ENCODE measurements around the gene OVOL1. TPM values are rescaled to one million over a fixed set of nuclear protein-coding genes. Genes with fewer than 3 reads are reported as not detected.

OVOL1 gene
- total RNA-seq, 1 experiment from 2014 or later = 12.7 TPM

DNA sequence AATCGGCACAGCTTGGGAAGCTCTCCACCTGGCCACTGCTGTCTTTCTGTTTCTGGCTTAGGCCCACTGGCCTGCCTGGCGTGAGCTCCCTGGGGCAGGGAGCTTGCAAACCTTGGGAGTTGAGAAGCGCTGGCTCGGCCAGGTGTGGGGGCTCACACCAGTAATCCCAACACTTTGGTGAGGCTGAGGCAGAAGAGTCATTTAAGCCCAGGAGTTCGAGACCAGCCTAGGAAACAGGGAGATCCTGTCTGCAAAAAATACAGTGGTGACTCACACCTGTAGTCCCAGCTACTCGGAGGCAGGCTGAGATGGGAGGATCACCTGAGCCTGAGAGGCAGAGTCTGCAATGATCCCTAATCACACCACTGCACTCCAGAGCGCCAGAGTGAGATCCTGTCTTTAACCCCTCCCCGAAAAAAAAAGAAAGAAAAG is 10.1 kb upstream of the OVOL1 start:
- TF ChIP-seq, protein P1, sequence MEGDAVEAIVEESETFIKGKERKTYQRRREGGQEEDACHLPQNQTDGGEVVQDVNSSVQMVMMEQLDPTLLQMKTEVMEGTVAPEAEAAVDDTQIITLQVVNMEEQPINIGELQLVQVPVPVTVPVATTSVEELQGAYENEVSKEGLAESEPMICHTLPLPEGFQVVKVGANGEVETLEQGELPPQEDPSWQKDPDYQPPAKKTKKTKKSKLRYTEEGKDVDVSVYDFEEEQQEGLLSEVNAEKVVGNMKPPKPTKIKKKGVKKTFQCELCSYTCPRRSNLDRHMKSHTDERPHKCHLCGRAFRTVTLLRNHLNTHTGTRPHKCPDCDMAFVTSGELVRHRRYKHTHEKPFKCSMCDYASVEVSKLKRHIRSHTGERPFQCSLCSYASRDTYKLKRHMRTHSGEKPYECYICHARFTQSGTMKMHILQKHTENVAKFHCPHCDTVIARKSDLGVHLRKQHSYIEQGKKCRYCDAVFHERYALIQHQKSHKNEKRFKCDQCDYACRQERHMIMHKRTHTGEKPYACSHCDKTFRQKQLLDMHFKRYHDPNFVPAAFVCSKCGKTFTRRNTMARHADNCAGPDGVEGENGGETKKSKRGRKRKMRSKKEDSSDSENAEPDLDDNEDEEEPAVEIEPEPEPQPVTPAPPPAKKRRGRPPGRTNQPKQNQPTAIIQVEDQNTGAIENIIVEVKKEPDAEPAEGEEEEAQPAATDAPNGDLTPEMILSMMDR (IDR thresholded peaks at IDR 0.05; ENCODE audit: unreplicated experiment) = no peak
- H3K27ac Mint-ChIP-seq (ENCODE audit: unreplicated experiment) = no peak overlapping the region
- intact Hi-C loops (cut with micrococcal nuclease; ENCODE audit: unreplicated experiment) = no loop called here
- no peaks in the 10 kb centered on the region for H3K27me3 Mint-ChIP-seq (ENCODE audit: unreplicated experiment)
- no peaks in the 10 kb centered on the region for H3K9me3 Mint-ChIP-seq (ENCODE audit: low read depth, unreplicated experiment)
- BruUV-seq (replicated peaks) = no TSS peak
- no peaks in the 10 kb centered on the region for H3K4me1 Mint-ChIP-seq (ENCODE audit: low read depth, unreplicated experiment)
- H3K4me3 Mint-ChIP-seq (ENCODE audit: low read depth, unreplicated experiment) = no peak overlapping the region
- CTCF ChIA-PET = interaction anchor here (0.6 to 1.5 kb wide), 2 partner anchors 64 to 111 kb away, joined by 3 to 4 read pairs; partner anchors contain the start of gene KAT5
- no peak for DNase-seq
- H3K36me3 Mint-ChIP-seq (ENCODE audit: insufficient read depth, unreplicated experiment) = peaks cover 11% of the 10 kb centered on the region

DNA sequence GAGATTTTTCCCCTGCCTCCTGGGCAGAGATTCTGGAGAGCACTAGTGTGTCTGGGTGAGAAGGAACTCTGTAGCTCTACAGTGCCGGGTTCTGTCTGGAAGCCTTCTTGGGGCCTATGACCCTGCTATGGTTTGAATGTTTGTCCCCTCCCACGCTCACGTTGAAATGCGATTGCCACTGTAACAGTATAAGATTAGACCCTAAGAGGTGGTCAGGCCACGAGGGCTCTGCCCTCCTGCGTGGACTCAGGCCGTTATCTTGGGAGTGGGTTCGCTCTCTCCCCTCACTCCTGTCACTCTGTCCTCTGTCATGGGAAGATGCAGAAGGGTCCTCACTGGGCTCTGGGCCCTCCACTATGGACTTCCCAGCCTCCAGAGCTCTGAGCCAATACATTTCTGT is 9.6 kb upstream of the OVOL1 start:
- H3K4me3 Mint-ChIP-seq (ENCODE audit: low read depth, unreplicated experiment) = no peak overlapping the region
- H3K27ac Mint-ChIP-seq (ENCODE audit: unreplicated experiment) = no peak overlapping the region
- CTCF ChIA-PET = interaction anchor here (1.5 kb wide), 1 partner anchor 65 kb away, joined by 4 read pairs; the partner anchor contains the start of gene KAT5
- peaks cover 3% of the 10 kb centered on the region for H3K4me1 Mint-ChIP-seq (ENCODE audit: low read depth, unreplicated experiment)
- no peak for DNase-seq
- H3K36me3 Mint-ChIP-seq (ENCODE audit: insufficient read depth, unreplicated experiment) = peaks cover 11% of the 10 kb centered on the region
- intact Hi-C loops (cut with micrococcal nuclease; ENCODE audit: unreplicated experiment) = no loop called here
- TF ChIP-seq, protein P1 (IDR thresholded peaks at IDR 0.05; ENCODE audit: unreplicated experiment) = no peak
- no TSS peak for BruUV-seq (replicated peaks)
- no peaks in the 10 kb centered on the region for H3K9me3 Mint-ChIP-seq (ENCODE audit: low read depth, unreplicated experiment)
- H3K27me3 Mint-ChIP-seq (ENCODE audit: unreplicated experiment) = no peaks in the 10 kb centered on the region

DNA sequence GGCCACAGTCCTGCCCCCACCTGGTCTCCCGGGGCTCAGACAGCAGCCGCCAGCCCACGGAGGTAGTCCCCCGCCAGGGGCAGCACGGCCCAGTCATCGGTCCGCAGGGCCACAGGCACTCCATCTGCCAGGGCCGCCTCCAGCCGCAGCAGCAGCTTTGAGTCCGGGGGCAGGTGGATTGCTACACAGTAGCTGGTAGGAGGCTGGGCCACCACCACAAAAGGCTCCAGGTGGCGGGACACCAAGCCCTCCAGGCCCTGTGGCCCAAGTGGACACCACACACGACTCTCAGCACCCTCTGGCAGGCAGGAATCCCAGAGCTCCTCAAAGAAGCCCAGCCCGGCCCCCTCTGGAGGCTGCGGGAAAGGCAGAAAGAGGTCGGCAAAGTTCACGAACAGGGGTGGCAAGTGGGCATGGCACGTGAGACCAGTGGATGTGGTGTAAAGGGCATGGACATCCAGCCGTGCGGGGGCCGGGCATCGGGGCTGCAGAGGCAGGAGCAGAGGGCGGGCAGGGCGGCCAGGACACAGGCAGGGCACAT is 9.0 kb upstream of the OVOL1 start:
- no peaks in the 10 kb centered on the region for H3K27me3 Mint-ChIP-seq (ENCODE audit: unreplicated experiment)
- DNase-seq = no peak
- peaks cover 11% of the 10 kb centered on the region for H3K36me3 Mint-ChIP-seq (ENCODE audit: insufficient read depth, unreplicated experiment)
- CTCF ChIA-PET = interaction anchor here (1.1 kb wide), 1 partner anchor 35 kb away, joined by 3 read pairs; no protein-coding TSS in a partner anchor
- H3K4me1 Mint-ChIP-seq (ENCODE audit: low read depth, unreplicated experiment) = peaks cover 9% of the 10 kb centered on the region
- TF ChIP-seq, protein P1 (IDR thresholded peaks at IDR 0.05; ENCODE audit: unreplicated experiment) = no peak
- no TSS peak for BruUV-seq (replicated peaks)
- no peak overlapping the region for H3K4me3 Mint-ChIP-seq (ENCODE audit: low read depth, unreplicated experiment)
- intact Hi-C loops (cut with micrococcal nuclease; ENCODE audit: unreplicated experiment) = no loop called here
- no peak overlapping the region for H3K27ac Mint-ChIP-seq (ENCODE audit: unreplicated experiment)
- no peaks in the 10 kb centered on the region for H3K9me3 Mint-ChIP-seq (ENCODE audit: low read depth, unreplicated experiment)

DNA sequence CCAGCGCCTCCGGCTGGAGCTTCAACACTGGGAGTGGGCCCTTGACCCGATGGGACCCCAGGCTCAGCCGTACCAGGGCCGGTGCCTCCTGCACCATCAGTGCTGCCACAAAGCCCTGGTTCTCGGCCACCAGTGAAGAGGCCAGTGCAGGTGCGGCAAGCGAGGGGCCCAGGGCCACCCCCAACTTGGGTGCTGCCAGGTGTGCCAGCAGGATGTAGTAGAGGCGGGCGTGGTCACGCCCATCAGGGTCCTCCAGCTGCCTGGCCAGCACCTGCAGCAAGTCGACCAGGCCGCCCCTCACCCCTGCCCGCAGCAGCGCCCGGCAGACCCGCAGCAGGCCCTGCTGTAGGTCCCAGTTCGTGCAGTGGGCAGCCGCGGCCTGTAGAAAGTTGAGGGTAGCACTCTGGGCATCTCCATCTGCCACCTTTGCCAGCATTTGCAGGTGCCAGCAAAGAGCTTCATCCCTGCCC is 8.4 kb upstream of the OVOL1 start:
- Mint-ChIP-seq H3K9me3 (ENCODE audit: low read depth, unreplicated experiment) (no peaks in the 10 kb centered on the region), H3K36me3 (ENCODE audit: insufficient read depth, unreplicated experiment) (peaks cover 11% of the 10 kb centered on the region), H3K27me3 (ENCODE audit: unreplicated experiment) (no peaks in the 10 kb centered on the region), H3K4me1 (ENCODE audit: low read depth, unreplicated experiment) (peaks cover 15% of the 10 kb centered on the region), H3K4me3 (ENCODE audit: low read depth, unreplicated experiment) (no peak overlapping the region), H3K27ac (ENCODE audit: unreplicated experiment) (no peak overlapping the region)
- intact Hi-C loops (cut with micrococcal nuclease; ENCODE audit: unreplicated experiment) = no loop called here
- no peak for DNase-seq
- no TSS peak for BruUV-seq (replicated peaks)
- TF ChIP-seq, protein P1 (IDR thresholded peaks at IDR 0.05; ENCODE audit: unreplicated experiment) = no peak
- CTCF ChIA-PET = interaction anchor here (1.1 kb wide), 1 partner anchor 34 kb away, joined by 3 read pairs; no protein-coding TSS in a partner anchor
